Measurements from ENCODE around the gene LGALS9B.
"Not testable (repeated sequence)": the region's sequence is repeated elsewhere in the genome, so short reads cannot be mapped to it uniquely, and the experiment has no call there.

Gene LGALS9B

DNA sequence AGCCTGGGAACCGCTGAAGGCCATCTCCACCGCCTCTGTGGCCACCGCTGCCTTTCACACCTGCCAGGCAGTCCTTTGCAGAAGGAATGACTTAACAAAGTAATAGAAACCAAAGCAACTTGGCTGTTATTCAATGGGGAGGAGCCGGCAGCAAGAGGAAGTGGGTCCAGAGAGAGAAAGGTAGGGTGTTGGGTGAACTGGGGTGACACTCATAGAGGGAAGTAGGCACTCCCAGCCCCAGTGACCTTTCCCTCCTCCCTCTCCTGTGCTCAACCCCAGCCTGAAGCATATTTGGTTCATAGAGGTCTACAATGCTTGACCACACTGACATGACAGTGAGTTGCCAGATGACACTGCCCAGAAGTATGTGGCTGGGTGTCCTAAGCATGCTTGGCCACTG lies at the start of gene LGALS9B:
LGALS9B (minus strand) TSS at position 93 of the 400 bp plus-strand sequence; CDS start at position 24, 69 bp downstream.
- DNase-seq (ENCODE audit: low spot score) = not testable (repeated sequence)

DNA sequence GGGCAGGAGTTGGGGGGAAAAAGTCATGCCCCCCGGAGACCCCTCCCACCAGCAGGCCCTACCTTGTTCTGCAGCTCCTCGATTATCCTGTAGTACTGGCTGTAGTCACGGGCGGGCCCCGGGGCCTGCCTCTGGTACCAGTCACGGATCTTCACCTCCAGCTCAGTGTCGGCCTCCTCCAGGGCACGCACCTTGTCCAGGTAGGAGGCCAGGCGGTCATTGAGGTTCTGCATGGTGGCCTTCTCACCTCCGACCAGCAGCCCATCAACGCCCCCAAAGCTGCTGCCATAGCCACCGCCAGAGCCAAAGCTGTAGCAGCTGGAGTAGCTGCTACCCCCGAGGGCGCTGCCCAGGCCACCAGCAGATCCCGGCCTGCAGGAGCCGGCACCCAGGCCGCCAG lies 49.6 kb upstream of the LGALS9B start:
- not testable (repeated sequence) for DNase-seq (ENCODE audit: low spot score)

DNA sequence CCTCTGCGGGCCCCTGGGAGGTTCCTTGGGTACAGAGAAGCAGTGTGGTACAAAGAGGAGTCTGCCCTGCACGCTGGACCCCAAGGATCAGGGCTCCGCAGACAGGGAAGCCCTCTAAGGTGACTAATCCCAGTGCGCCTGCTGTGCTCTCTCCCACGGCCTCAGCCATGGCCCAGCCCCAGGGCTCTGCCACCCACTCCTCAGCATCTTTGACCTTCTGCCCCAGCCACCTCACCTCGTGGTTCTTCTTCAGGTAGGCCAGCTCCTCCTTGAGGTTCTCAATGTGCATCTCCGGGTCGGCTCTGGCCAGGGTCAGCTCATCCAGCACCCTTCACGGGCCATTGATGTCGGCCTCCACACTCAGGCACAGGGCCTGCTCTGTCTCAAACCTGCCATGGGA lies 47.8 kb upstream of the LGALS9B start:
- DNase-seq (ENCODE audit: low spot score) = not testable (repeated sequence)

DNA sequence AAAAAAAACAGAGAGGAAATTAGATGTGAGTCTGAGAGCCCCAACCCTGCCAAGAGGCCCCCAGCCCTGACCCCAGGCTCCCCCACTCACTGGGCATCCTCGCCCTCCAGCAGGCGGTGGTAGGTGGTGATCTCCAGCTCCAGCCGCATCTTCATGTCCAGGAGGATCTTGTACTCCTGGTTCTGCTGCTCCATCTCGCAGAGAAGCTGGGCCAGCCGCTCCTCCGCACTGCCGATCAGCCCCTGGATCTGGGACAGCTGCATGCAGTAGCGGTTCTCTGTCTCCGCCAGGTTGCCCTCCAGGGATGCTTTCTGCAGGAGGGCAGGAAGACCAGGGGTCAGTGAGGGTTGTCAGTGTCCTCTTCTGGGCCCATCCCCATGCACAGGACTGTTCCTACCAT lies 46.2 kb upstream of the LGALS9B start:
- DNase-seq (ENCODE audit: low spot score) = not testable (repeated sequence)

DNA sequence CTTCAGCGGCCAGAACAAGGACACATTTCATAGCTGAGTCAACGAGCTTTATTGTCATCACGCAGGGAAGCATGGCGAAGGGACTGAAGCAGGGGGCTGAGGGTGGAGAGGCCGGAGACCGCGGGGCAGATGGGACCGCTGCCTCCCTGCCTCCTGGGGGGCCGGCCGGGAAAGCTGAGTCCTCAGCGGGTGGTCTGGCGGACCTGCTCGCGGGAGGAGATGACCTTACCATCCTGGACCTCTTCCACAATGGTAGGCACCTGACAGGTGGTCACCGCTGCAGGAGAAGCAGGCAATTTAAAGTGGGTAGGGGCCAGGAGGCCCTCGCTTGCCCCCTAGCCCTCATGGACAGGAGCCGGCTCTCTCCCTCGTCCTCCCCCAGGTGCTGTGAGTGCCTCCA lies 45.0 kb upstream of the LGALS9B start:
- not testable (repeated sequence) for DNase-seq (ENCODE audit: low spot score)

DNA sequence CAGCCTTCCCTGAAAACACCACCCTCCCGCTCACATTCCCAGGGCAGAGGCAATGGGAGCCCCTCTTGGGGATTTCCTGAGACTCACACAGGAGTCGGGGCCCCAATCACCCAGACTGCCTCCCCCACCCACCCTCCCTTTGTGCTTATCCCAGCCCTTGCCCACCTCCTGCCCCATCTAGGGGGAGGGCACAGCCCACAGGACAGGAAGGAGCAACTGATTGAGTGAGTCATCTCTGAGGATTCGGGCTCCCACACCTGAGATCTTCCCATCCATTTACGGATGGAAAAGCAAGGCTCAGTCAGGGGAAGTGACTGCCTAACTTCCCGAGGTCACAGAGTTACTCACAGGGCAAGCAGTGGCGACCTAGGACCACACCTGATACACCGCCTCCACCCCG lies 44.4 kb upstream of the LGALS9B start:
- DNase-seq (ENCODE audit: low spot score) = not testable (repeated sequence)

DNA sequence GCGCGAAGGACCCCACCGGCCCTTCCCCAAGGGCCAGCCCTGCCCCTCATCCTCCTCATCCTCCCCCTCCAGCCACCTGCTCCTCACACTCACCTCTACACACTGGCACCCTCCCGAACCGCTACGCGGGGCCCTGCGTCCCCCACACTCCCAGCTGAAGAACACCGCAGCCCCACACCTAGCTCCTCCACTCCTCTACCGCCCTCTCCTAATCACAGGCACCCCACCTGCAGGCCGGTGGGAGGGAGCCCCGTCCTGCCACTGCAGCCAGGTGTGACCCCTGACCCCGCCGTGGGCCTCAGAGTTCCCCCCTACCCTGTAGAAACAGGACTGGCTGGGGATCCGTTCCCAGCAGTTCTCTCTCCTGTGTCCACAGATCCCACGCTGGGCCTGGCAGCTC lies 38.0 kb upstream of the LGALS9B start:
- DNase-seq (ENCODE audit: low spot score) = not testable (repeated sequence)

DNA sequence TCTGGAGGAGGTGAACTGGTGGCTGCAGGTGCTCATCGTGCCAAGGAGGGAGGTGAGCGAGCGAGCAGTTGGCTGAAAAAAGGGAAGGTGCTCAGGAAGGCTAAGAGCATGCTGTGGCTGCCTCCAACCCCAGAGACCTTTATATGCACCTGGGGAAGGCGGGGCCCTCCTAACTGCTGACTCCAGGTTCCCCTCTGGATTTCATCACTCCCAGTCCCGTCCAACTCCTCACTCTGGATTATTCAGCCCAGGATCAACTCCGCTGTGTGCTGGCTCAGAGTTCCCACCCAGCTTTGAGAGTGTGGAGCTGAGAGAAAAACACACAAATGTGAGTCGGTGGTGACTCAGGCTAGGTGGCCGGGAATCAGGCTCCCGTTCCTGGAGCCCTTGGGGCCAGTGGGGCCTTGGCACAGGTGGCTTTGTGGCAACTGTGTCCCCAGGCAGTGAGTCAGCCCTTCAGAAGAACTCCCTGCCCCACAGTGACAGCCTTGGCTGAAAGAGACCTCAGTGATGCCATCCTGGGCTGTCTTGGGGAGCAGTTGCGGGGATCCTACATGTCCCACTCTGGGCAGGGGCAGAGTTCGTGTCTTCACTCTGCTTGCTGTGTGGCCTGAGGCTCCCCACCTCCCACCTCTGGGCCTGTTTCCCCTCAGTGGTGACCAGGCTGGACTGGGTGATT lies 37.2 kb upstream of the LGALS9B start:
- not testable (repeated sequence) for DNase-seq (ENCODE audit: low spot score)

DNA sequence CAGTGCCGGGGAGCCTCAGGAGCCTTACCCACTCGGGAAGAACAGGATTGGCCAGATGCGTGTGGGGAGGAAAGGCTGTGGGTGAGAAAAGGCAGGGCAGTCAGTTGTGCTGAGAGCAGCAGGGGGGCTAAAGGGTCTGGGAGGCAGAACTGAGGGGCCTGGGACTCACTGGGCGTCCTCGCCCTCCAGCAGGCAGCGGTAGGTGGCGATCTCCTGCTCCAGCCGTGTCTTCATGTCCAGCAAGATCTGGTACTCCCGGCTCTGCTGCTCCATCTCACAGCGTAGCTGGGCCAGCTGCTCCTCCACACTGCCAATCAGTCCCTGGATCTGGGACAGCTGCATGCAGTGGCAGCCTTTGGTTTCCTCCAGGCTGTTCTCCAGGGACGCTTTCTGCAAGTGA lies 34.6 kb upstream of the LGALS9B start:
- not testable (repeated sequence) for DNase-seq (ENCODE audit: low spot score)

DNA sequence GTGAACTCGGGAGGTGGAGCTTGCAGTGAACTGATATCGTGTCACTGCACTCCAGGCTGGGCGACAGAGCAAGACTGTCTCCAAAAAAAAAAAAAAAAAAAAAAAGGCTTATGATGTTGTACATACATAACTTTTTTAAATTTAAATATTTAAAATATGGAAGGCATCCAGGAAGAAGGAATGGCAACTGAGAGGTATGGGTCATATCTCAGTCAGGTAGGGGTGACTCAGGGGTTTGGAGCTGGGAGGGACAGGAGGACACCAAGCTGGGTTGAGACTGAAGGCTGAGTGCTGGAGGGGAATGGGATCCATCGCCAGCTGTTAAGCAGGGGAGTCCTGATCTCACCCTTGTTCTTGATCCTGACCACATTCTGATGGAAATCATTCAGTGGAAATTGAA lies 33.0 kb upstream of the LGALS9B start:
- DNase-seq (ENCODE audit: low spot score) = not testable (repeated sequence)

DNA sequence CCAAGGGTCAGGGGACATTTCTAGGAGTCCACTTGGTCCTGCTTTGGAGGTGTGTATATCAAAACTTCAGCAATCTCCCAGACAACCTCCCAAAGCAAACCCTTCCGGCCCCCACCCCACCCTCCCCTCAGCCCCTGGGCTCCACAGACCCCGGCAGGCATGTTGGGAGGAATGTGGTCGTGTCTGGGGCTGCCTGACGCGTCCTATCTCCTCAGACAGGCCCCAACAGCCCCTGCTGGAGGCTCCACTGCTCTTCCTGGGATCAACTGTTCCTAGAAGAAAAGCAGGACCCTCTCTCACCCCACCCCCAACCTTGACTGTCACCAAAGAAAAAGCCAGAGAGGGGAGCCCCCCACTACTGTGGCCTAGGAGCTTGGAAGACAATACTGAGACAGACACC lies 28.1 kb upstream of the LGALS9B start:
- not testable (repeated sequence) for DNase-seq (ENCODE audit: low spot score)

DNA sequence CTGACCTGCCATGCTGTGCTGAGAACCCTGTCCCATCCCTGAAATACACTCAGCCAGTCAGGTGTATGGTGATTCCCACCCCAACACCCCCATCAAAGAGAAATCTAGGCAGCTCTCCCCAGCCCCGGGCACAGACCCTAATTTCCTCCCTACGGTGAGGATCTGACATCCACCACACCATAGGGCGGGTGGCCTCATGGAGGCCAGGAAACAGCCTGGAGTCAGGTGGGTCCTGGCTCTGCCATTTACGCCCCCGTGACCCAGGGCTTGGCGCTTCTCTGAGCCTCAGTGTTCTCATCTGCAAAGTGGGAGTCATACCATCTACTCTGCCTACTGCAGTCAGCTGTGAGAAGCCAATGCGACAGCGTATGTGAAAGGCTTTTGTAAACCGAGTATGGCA lies 27.4 kb upstream of the LGALS9B start:
- not testable (repeated sequence) for DNase-seq (ENCODE audit: low spot score)

DNA sequence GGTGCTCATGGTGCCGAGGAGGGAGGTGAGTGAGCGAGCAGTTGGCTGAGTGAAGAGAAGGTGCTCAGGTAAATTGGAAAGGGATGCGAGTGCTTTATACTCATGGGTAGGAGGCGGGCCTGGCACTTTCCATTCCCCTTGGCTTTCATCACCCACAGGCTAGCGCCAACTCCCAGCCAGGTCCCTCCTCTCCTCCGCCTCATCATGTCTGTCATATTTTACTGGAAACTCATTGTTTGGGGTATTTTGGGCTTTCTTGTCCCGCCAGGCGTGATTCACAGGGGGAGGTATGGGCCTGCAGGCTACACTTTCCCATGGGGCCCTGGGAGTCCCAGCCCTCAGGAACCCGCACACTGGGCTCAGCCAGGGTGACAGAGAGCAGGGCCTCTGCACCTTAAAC lies 26.8 kb upstream of the LGALS9B start:
- DNase-seq (ENCODE audit: low spot score) = not testable (repeated sequence)

DNA sequence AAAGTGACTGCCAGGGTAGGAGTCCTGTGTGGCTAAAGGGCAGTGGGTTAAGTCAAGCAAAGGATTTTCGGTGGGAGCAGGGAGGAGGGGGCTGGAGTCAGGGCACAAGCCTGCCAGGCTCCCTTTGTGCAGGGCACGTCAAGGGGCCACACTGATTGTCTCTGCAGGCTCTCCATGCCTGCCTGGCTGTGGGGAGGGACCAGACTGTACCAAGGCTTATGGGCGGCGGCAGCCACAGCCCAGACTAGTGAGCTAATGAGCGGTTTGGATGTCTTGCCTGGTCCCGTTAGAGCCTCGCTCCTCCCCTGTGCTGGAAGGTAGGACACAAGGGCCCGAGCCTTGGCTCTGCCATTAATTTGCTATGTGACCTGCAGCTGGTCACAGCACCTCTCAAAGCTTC lies 25.6 kb upstream of the LGALS9B start:
- not testable (repeated sequence) for DNase-seq (ENCODE audit: low spot score)

DNA sequence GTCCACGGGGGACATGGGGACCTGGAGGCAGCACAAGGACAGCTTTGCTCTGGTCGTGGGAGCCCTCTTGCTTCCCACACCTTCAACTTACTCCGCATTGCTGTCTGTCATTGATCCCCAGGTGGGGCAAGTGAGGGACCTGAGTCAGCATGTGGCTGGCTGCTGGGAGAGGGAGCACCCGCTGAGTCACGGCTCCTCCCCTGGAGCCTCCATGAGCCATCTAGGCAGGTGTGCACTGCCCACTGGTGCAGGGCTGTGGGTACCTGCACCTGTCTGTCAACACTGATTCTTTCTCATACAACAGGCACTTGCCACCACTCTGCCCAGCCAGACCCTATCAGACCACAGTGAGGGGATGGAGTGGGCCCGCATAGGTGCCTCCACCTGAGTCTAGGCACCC lies 24.8 kb upstream of the LGALS9B start:
- not testable (repeated sequence) for DNase-seq (ENCODE audit: low spot score)

DNA sequence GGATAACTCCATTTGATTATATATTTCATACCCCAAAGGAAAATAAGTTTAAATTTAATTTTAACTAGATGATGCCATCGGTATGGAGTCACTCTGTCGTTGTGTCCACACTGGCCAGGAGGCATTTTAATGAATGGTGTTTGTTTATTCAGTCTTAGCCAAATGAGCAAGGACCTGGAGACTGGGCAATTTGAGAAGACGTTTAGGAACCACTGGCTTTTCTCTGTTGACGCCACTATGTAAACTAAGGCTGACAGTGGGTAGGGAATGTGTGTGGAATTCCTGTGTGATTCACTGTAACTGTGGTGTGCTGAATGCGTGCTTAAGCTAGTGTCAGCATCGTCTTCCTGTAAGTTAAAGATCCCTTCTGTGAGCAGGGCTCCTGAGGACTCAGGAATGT lies 17.6 kb upstream of the LGALS9B start:
- not testable (repeated sequence) for DNase-seq (ENCODE audit: low spot score)

DNA sequence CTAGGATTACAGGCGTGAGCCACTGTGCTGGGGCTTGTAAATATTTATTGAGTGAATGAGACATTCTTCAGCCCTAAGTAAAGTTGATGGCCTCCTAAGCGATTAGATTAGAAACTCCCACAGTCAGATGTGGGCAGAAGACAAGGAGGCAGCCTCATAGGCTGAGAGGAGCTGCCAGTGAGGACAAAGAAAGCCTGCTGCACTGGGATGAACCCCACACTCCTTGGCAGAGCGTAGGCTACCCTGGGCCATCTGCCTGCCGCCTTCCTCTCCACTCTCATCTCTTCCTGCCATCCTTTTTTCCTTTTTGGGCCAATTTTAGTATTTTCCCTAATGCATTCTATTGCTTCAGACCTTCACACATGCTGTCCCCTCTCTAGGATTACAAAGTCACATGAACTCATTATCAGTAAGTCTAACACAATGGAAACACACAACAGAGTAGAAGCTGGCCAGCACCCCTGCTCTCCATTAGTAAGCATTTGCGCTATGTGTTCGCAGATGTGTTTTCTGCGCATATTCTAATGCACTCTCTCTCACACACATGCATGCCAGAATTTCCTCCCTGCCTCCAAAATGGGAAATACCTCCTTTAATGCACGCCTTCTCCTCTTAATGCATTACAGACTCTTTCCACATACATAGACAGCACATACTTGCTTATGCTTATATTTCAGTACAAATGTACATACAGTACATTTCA lies 12.7 kb upstream of the LGALS9B start:
- not testable (repeated sequence) for DNase-seq (ENCODE audit: low spot score)

DNA sequence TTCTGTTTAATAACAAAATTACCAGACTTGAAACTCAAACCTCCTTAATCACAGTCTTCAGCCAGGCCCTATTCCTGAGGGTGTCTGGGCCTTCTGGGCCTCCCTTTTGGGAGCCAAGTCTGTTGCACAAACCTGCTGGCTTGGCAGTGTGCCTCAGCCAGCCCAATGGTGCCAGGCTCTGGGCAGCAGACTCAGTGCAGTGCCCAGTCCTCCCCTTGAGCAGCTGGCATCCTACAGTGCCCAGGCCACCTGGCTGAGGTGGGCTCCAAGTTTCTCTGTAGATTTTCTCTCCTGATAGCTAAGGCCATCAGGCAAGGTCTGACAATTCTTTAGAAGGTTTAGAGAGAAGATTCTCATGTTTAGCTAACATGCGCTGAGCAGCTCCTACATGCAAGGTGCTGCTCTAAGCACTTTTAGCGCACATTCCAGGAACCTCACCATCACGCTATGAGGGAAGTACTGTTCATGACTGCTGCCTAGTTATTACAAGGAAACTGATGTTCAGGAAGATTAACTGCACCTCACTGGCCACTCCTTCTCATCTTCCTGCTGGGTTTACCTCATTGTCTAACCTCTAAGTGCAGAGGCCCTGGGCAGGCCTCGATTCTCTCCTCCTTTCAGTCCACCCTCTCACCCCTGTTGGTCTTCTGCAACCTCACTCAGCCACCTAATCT lies 10.2 kb upstream of the LGALS9B start:
- not testable (repeated sequence) for DNase-seq (ENCODE audit: low spot score)

DNA sequence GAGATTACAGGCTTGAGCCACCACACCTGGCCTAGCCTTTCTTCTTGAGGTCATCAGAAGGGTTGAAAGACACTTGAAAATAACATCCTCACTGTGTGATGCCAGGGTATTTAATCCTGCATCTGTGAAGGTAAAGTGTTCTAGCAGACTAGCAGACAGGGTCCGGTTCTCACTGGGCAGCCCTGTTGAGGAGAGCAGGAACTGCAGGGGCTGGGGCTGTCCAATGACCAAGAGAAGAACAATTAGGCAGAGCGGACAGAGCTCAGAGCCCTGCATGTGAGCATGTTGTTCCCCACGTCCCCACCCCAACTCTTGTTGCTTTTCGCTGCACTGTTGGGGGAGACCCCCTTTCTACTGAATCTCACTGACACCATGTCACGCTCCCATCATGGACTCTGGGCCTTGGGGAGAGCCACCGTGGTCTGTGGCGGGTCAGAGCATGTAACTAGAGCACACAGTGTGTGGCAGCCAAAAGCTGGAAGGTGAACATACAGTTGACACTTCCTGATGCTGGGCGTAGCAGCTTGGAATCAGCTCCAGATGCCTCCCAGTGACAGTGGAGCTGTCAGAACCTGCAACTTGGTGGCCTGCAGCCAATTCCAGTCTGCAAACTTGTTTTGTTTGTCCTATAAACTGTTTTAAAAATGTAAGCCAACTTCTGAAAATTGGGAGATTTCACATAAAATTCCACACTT lies 7.9 kb upstream of the LGALS9B start:
- not testable (repeated sequence) for DNase-seq (ENCODE audit: low spot score)

DNA sequence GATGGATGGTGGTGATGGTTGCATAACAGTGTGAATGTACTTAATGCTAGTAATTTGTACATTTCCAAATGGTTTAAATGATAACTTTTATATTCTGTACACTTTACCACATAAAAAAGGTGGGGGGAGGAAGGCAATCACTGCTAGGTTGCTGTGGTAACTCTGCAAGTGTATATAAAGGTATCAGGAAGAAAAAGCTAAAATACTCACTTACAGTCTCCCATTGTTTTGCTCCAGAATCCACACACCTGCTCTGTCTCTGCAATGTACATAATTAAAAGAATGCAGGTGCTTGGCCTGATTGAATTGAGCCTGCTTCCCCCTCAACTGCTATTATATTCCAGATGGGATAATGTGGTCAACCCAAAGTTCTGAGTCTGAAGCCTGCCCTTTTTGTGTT lies 6.7 kb upstream of the LGALS9B start:
- DNase-seq (ENCODE audit: low spot score) = not testable (repeated sequence)

DNA sequence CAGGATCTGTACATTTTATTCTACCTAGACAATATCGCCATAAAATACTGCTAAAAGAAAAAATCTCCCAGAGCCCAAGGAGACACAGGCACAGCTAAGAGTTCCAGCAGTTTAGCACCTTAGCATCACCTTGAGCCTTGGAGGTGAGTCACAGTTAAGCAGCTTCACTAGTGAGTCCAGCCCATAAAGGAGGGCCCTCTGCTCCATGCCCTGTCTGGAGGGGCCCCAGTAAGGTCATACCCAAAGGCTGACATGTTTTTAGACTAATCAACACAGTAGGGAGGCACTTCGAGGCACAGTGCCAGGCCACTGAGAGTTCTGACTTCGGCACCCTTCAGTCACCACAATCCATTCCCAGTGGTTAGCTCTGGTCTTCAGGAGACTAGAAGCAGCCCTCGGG lies 2.6 kb upstream of the LGALS9B start:
- DNase-seq (ENCODE audit: low spot score) = not testable (repeated sequence)

DNA sequence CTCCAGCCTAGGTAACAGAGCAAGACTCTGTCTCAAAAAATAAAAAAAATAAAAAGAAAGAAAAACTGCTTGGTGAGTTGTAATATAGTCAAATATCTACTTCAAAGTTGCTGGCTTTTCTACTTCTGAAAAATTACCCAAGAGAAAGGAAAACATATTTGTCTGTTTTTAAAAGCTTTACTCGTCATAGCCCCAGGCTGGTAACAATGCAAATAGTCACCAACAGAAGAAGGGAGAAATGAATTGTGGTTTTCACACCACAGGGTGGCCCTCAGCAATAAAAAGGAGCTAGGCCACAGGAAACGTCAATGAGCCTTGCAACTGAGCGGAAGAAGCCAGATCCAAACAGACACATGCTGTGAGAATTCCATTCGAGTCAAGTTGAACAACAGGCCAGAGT lies 1.8 kb upstream of the LGALS9B start:
- DNase-seq (ENCODE audit: low spot score) = not testable (repeated sequence)
